Nephron progenitor cell (in vitro differentiated cells): ENCODE results near the gene CCDC91.

ENCODE experiments used
- DNase-seq: peaks from one replicate; pipeline ENCODE4 v3.0.0; 2021
- H3K27ac Mint-ChIP-seq: 2 replicates; pipeline ENCODE4 v1.8.0; 2021; ENCODE audit warnings: mild to moderate bottlenecking, moderate library complexity, mixed read lengths
- H3K27me3 Mint-ChIP-seq: 2 replicates; pipeline ENCODE4 v1.8.0; 2021; ENCODE audit warnings: mild to moderate bottlenecking, low read depth, mixed read lengths; ENCODE audit not compliant: poor library complexity
- H3K36me3 Mint-ChIP-seq: 2 replicates; pipeline ENCODE4 v1.8.0; 2021; ENCODE audit warnings: low read depth, mixed read lengths
- H3K4me1 Mint-ChIP-seq: 2 replicates; pipeline ENCODE4 v1.8.0; 2021; ENCODE audit warnings: mixed read lengths
- H3K4me3 Mint-ChIP-seq: 2 replicates; pipeline ENCODE4 v1.8.0; 2021; ENCODE audit warnings: mild to moderate bottlenecking, moderate library complexity, mixed read lengths
- H3K9me3 Mint-ChIP-seq: 2 replicates; pipeline ENCODE4 v1.8.0; 2021; ENCODE audit warnings: mild to moderate bottlenecking, moderate library complexity, mixed read lengths
- CTCF ChIP-seq: fragments of 200-600 bp; sonication (generic); IDR thresholded peaks from 2 replicates; pipeline ENCODE4 v1.5.0; 2021; ENCODE audit warnings: antibody characterized with exemption

CCDC91 gene

GRCh38 chr12:28243310-28243633 is 53.0 kb downstream of the CCDC91 start:
- no peaks in the 10 kb centered on the region for H3K27me3 Mint-ChIP-seq
- DNase-seq, result no peak
- H3K27ac Mint-ChIP-seq, result no peak overlapping the region
- no peaks in the 10 kb centered on the region for H3K9me3 Mint-ChIP-seq
- H3K4me3 Mint-ChIP-seq, result no peak overlapping the region
- H3K36me3 Mint-ChIP-seq, result no peaks in the 10 kb centered on the region
- no peaks in the 10 kb centered on the region for H3K4me1 Mint-ChIP-seq
- TF ChIP-seq CTCF, result no peak

- no peaks in the 10 kb centered on the region for H3K27me3 Mint-ChIP-seq
- DNase-seq, result no peak
- H3K9me3 Mint-ChIP-seq, result no peaks in the 10 kb centered on the region
- no peaks in the 10 kb centered on the region for H3K36me3 Mint-ChIP-seq
- H3K4me1 Mint-ChIP-seq, result no peaks in the 10 kb centered on the region
- no peak overlapping the region for H3K27ac Mint-ChIP-seq
- H3K4me3 Mint-ChIP-seq, result no peak overlapping the region
- TF ChIP-seq CTCF, result no peak
These were observed 57.5 kb downstream of the CCDC91 start for GRCh38 chr12:28247806-28248205.

- Mint-ChIP-seq H3K27ac (peak overlapping the region; percentile 6), H3K9me3 (no peaks in the 10 kb centered on the region), H3K36me3 (no peaks in the 10 kb centered on the region), H3K4me1 (no peaks in the 10 kb centered on the region), H3K4me3 (no peak overlapping the region), H3K27me3 (no peaks in the 10 kb centered on the region)
- no peak for DNase-seq
- no peak for TF ChIP-seq CTCF
These were observed 58.4 kb downstream of the CCDC91 start for GRCh38 chr12:28248555-28249145.

- no peaks in the 10 kb centered on the region for H3K9me3 Mint-ChIP-seq
- H3K27ac Mint-ChIP-seq, result peak overlapping the region; percentile 18
- no peak overlapping the region for H3K4me3 Mint-ChIP-seq
- TF ChIP-seq CTCF, result no peak
- H3K4me1 Mint-ChIP-seq, result no peaks in the 10 kb centered on the region
- H3K36me3 Mint-ChIP-seq, result no peaks in the 10 kb centered on the region
- no peak for DNase-seq
- no peaks in the 10 kb centered on the region for H3K27me3 Mint-ChIP-seq
These were observed 62.9 kb downstream of the CCDC91 start for GRCh38 chr12:28253161-28253641.

- H3K4me3 Mint-ChIP-seq, result no peak overlapping the region
- no peaks in the 10 kb centered on the region for H3K36me3 Mint-ChIP-seq
- no peaks in the 10 kb centered on the region for H3K27me3 Mint-ChIP-seq
- no peak for DNase-seq
- no peak overlapping the region for H3K27ac Mint-ChIP-seq
- H3K4me1 Mint-ChIP-seq, result no peaks in the 10 kb centered on the region
- no peaks in the 10 kb centered on the region for H3K9me3 Mint-ChIP-seq
- TF ChIP-seq CTCF, result no peak
These were observed 67.2 kb downstream of the CCDC91 start for GRCh38 chr12:28257411-28257810.

GRCh38 chr12:28258998-28259397 is 68.7 kb downstream of the CCDC91 start:
- no peak for TF ChIP-seq CTCF
- Mint-ChIP-seq H3K27ac (no peak overlapping the region), H3K27me3 (no peaks in the 10 kb centered on the region), H3K9me3 (no peaks in the 10 kb centered on the region), H3K4me1 (no peaks in the 10 kb centered on the region), H3K4me3 (no peak overlapping the region), H3K36me3 (no peaks in the 10 kb centered on the region)
- no peak for DNase-seq
